HuH-7.5 (cell line): Measurements from ENCODE around the gene ECM2.

Experiments used
- DNase-seq: peaks from one replicate; pipeline ENCODE4 v3.0.0; 2011; ENCODE audit warnings: low spot score

ECM2 gene

DNA sequence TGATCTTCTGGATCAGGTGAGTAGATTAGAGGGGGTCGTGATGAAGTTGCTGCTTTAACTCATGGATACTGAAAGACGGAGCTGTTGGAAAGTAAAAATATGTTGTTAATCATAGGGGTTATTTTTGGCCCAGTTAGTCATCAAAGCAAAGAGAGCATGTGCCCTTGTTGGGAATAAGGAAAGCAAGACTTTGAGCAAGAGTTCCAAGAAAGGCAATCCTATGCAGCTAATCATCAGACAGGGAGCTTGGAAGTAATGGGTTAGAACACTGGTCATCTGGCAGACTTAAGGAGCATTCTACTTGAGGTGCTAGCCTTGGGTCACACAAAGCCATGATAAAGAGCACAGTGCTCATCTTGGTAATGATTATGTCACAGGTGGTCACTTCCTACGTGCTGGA is 71.8 kb downstream of the ECM2 start:
- DNase-seq: no peak

DNA sequence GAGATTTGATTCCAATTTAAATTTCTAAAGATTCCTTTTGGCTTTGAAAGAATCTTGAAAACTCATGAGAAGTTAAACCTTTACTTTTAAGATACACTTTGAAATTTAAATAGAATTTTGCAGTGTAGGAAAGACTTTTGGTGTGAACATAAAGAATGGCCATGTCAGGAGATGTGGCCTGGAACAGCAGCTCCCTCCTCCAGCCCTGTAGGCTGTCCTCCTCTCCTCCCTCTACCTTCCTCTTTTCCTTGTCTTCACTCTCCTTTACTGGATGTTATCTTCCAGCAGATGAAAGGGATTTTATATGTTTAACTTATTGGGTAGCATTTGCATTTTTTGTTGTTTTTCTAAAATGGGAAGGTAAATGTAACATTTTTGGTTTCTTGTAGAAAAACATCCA is 72.4 kb downstream of the ECM2 start:
- DNase-seq: no peak

DNA sequence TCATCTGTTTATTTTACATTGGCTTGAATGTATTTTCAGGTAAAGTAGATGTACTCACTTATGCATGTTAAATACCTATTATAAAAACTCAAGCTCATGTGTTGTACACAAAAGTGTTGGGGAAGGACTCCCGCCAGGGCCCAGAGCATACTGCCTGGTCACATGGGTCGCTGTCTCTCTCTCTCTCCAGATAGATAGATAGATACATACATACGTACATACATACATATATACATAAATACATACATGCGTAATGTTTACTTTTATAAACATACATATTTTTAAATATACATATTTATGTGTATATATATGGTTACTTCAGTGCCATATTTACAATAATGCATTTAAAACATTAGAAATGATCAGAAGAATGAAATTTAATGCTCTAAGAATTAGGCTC is 78.2 kb downstream of the ECM2 start:
- no peak for DNase-seq

DNA sequence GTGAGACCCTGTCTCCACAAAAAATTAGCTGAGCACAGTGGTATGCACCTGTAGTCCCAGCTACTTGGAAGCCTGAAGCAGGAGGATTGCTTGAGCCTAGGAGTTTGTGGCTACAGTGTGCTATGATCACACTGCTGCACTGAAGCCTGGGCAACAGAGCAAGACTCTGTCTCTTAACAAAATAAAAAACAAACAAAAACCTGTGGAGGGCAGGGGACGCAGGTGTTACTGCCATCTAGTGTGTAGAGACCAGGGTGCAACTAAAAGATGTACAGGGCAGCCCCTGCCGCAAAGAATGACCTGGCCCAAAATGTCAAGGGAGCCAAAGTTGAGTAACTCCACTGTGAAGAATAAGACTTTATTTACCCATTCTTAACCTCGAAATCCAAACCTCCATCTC is 80.6 kb downstream of the ECM2 start:
- peak; percentile 20 for DNase-seq

DNA sequence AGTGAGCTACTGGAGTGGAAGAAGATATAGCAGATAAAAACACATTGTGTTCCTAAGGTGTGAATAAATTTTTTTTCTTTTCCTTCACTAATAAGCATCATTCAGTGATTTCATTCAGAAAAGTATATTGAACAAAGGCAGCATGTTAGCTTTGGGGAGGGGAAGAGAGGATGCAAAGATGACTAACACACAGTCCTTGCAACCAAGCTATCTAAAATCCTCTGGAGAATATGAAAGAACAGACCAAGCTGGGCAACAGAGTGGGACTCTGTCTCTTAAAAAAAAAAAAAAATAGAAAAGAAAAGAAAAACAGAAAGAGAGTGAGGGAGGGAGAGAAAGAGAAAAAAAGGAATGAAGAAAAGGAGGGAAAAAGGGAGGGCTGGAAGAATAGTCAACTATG is 89.3 kb downstream of the ECM2 start:
- no peak for DNase-seq
